Measurements from ENCODE around the gene FAM25G.
A peak's percentile ranks its signal among the peaks of the same experiment; 100 is the strongest.
"Not testable (repeated sequence)": the region's sequence is repeated elsewhere in the genome, so short reads cannot be mapped to it uniquely, and the experiment has no call there.

Gene FAM25G

DNA sequence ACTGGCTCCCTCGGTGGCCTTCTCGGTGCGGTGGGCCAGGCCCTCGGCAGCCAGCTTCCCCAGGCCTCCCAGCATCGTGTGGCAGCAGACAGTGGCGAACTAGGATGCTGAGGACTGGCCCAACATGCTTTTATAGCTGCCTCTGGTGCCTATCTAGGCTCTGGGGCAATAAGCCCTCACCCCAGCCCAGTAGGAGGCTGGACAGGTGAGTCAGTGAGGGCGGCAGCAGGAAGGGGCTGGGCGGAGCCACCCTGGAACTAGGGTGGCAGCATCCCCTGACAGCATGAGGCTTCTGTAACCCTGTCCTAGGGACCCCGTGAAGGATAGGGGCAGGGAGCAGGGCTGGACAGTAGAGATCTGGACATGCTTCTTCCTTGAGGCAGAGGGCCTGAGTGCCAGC lies at the start of gene FAM25G:
Gene FAM25G (minus strand): TSS at position 101 of the 400 bp plus-strand sequence. CDS start 26 bp downstream, at position 75.
- in situ Hi-C loops (cut with HindIII; ENCODE audit: low sequenced_read_pairs); H3K4me3 ChIP-seq (ENCODE audit: low read depth, low read length); DNase-seq (ENCODE audit: low read depth): not testable (repeated sequence)

DNA sequence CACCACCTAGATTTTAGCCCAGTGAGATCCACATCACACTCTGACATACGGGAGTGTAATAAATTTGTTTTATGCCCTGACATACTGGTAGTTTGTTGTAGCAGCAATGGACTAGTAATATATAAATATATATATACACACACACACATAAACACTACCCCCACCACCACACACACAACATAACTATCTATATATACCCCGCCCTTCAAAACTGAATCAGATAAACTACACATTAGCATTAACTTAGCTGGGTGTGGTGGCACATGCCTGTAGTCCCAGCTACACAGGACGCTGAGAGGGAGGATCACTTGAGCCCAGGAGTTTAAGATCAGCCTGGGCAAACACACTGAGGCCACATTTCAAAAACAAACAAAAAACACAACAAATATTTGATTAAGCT lies 44.9 kb upstream of the FAM25G start:
- H3K4me3 ChIP-seq (ENCODE audit: low read depth, low read length); DNase-seq (ENCODE audit: low read depth); in situ Hi-C loops (cut with HindIII; ENCODE audit: low sequenced_read_pairs): not testable (repeated sequence)

DNA sequence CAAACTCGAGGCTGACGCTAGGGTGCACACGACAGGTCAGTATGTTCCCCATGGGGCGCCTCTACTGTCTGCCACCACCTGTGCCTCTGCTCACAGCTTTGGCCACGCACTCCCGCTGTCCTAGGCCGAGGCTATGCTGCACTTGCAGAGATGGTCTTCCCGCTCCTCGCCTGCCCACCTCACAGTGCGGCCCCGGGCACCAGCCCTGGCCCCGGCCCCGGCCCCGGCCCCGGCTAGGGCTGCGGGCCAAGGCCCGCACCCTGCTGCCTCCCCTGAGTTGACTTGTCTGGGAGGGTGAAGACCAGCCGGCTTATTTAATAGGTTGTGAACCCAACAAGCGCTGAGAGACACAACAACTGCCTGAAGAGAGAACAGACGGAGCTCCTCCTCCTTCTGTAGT lies 32.0 kb upstream of the FAM25G start, which contains the start of gene AGAP9:
Gene AGAP9 (minus strand): TSS at position 164 of the 400 bp plus-strand sequence. CDS start 112 bp downstream, at position 52.
- in situ Hi-C loops (cut with HindIII; ENCODE audit: low sequenced_read_pairs); H3K4me3 ChIP-seq (ENCODE audit: low read depth, low read length); DNase-seq (ENCODE audit: low read depth): not testable (repeated sequence)

DNA sequence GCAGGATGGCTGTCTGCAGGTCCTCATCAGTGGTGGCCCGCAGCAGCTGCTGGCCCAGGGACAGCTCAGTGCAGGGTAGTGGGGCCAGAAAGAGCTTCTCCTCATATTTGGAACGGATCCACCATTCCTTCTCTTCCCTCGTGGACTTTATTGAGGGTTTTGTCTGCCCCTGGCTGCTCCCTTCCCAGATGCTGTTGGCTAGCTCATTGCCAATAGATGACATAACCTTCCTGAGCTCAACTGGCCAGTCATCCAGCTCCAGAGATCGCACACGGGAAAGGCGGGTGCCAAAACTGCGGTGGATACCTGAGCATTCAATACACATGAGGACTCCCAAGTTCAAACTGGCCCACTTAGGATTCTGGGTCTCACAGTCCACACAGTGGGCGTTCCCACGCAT lies 10.8 kb upstream of the FAM25G start:
- in situ Hi-C loops (cut with HindIII; ENCODE audit: low sequenced_read_pairs); DNase-seq (ENCODE audit: low read depth); H3K4me3 ChIP-seq (ENCODE audit: low read depth, low read length): not testable (repeated sequence)

DNA sequence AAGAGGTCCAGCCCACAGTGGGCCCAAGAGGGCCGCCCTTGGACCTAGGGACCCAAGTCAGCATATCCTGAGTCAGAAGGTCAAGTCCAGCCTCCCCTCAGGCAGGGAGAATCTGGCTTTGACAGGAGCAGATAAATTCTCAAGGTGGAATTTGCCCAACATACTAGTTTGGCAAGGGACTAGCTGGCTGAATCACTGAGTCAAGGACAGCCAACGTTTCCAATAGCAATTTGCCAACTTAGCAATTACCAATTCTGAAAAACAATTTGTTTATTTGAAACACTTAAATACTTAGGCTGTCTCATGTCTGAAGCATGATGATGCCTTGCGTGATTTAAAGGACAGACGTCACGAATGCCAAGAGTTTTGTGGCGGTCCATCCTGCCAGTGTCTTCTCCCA lies 2.7 kb upstream of the FAM25G start:
- in situ Hi-C loops (cut with HindIII; ENCODE audit: low sequenced_read_pairs); H3K4me3 ChIP-seq (ENCODE audit: low read depth, low read length); DNase-seq (ENCODE audit: low read depth): not testable (repeated sequence)

DNA sequence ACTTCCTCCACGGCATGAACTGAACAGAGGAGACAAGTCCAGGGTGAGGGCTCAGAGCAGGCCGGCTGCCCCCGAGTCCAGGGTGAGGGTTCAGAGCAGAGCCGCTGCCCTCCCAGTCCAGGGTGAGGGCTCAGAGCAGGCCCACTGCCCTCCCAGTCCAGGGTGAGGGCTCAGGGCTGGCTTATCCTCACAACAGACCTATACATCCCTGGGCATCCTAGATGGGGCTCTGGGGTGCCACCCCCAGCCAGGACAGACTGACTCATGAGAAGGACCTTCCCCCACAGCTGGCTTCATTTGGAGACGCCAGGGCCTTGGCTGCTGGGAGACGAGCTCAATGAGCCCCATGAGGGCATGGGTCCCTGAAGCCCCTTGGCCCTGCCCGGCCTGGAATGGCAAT lies 1.9 kb downstream of the FAM25G start:
- in situ Hi-C loops (cut with HindIII; ENCODE audit: low sequenced_read_pairs); DNase-seq (ENCODE audit: low read depth): not testable (repeated sequence)

DNA sequence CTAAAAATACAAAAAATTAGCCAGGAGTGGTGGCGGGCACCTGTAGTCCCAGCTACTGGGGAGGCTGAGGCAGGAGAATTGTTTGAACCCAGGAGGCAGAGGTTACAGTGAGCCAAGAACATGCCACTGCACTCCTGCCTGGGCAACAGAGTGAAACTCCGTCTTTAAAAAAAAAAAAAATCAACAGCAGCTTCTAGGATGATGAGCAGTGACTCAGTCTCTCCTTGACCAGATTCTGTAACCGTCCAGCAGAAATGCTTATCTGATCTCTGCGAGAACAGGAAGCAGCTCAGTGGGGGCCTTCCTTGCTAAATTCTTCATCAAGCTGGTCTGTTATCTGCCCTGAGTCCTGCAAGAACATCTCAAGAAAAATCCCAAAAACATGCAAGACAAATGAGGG lies 5.6 kb downstream of the FAM25G start:
- in situ Hi-C loops (cut with HindIII; ENCODE audit: low sequenced_read_pairs); DNase-seq (ENCODE audit: low read depth); H3K4me3 ChIP-seq (ENCODE audit: low read depth, low read length): not testable (repeated sequence)

More for the DNA sequence above, 1.9 kb downstream of the FAM25G start:
- H3K4me3 ChIP-seq (ENCODE audit: low read depth, low read length): not testable (repeated sequence)

DNA sequence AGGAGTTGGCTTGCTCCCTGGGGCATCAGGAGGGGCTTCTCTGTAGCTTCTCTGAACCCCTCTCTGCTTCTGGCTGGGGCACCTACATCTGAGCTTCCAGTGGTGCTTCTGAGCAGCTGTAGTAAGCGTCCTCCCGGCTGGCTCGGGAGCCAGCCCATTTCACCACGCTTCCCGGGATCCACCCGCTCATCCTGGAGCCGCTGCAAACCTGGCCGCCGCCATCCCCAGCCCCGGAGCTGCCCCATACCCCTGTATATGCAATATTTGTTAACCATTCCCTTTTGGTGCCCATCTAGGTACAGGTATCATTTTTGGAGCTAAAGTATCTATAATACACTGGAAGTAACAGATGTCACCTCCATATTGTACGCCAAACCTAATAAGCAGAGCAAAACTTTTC lies 6.7 kb downstream of the FAM25G start:
- H3K4me3 ChIP-seq (ENCODE audit: low read depth, low read length); in situ Hi-C loops (cut with HindIII; ENCODE audit: low sequenced_read_pairs); DNase-seq (ENCODE audit: low read depth): not testable (repeated sequence)

DNA sequence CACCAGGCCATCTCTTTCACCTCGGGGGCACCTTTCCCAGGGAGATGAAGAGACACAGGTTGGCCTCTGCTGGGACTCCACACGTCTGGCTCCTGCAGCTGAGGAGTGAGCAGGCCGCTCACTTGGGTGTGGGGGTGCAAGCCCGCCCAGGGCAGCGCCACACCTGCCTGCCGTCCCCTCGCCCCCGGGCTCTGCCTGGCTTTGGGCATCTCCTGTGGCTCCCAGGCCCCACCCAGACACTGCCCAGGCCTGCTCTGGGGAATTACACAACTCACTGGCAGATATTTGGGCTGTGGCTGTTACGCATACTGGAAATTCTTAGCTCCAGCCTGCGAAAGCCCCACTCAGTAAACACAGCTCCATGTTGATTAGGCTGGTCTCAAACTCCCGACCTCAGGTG lies 7.6 kb downstream of the FAM25G start, which contains the start of gene ANXA8:
Gene ANXA8 (minus strand): TSS at position 193 of the 400 bp plus-strand sequence. CDS start 182 bp downstream, at position 11.
- DNase-seq (ENCODE audit: low read depth); in situ Hi-C loops (cut with HindIII; ENCODE audit: low sequenced_read_pairs); H3K4me3 ChIP-seq (ENCODE audit: low read depth, low read length): not testable (repeated sequence)

DNA sequence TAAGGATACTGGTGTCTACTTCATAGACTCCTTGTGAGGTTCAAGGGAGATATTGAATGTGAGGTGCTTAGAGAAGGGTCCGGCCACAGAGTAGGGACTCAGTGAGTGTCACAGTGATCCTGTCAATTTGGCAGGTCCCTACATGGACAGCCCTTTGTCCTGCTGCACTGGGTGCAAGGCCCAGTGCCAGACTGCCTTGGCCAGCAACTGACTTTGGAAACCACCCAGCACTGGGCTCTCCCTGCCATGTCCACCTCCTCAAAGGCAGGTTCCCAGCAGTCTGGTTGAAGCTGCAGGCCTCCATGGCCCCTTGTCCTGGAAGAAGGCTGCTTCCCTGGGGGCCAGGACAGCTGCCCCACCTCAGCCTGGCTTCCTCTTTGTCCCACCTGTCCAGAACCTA lies 9.1 kb downstream of the FAM25G start:
- DNase-seq (ENCODE audit: low read depth); in situ Hi-C loops (cut with HindIII; ENCODE audit: low sequenced_read_pairs): not testable (repeated sequence)

DNA sequence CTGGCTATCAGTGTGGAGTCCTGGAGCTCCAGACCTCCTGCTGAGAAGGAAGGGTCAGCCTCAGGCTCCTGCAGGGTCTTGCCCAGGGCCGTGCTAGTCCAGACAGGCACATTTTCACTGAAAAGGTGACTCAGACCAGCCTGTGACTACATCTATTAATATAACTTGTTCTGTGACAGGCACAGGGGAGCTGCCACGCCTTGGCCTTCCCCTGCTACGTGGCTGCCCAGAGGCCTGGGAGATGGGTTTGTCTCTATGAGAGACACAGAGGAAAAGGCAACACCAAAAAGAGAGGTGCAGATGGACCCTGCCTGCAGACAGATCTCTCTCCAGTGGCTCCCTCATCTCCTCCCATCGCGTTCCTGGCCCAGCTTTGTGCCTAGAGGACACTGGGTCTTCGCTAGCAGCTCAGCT lies 9.7 kb downstream of the FAM25G start:
- DNase-seq (ENCODE audit: low read depth); in situ Hi-C loops (cut with HindIII; ENCODE audit: low sequenced_read_pairs); H3K4me3 ChIP-seq (ENCODE audit: low read depth, low read length): not testable (repeated sequence)

More for the DNA sequence above, 9.1 kb downstream of the FAM25G start:
- H3K4me3 ChIP-seq (ENCODE audit: low read depth, low read length): not testable (repeated sequence)

DNA sequence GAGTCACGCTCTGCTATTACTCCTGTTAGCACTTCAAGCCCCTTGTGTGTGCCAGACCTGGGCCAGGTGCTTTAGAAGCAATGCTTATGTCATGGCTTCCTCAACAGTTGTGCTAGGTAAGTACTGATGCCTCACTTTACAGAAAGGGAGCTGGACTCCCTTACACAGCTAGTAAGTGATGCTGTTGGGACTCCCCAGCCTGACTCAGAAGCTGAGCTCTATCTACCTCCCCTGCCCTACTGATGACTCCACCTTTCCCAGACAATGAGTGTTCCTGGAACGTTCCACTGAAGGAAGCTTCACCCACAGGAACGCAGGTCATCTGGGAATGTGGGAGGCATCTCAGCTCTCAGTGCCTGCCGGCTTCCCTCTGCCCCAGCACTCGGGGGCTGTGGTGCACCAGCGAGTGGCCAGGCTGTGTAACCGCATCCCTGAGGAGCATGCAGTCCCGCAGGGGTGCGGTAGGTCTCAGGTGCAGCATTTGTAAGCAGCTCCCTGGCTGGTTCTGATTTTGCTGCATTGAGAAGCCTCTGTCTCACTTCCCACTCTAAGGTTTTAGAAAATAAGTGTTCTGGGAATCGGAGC lies 10.2 kb downstream of the FAM25G start:
- DNase-seq (ENCODE audit: low read depth): peak; percentile 29
- in situ Hi-C loops (cut with HindIII; ENCODE audit: low sequenced_read_pairs); H3K4me3 ChIP-seq (ENCODE audit: low read depth, low read length): not testable (repeated sequence)

DNA sequence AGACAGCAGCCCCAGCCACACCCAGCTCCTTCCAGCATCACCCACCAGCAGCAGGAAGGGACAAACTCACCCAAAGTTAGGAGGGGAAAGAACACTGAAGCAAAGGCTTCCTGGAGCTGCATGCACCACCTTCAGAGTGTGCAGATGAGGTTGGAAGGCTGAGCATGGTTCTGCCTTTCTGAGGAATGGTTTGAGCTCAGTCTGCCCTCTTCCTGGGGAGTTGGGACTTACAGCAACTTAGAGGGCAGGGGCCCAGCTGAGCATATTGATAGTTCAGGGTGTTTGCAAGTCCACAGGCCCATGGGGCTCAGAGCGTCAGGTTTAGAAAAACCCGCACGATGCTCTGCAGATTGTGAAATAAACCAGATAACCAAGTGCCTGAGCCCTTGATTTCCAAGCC lies 11.4 kb downstream of the FAM25G start:
- in situ Hi-C loops (cut with HindIII; ENCODE audit: low sequenced_read_pairs); H3K4me3 ChIP-seq (ENCODE audit: low read depth, low read length); DNase-seq (ENCODE audit: low read depth): not testable (repeated sequence)

DNA sequence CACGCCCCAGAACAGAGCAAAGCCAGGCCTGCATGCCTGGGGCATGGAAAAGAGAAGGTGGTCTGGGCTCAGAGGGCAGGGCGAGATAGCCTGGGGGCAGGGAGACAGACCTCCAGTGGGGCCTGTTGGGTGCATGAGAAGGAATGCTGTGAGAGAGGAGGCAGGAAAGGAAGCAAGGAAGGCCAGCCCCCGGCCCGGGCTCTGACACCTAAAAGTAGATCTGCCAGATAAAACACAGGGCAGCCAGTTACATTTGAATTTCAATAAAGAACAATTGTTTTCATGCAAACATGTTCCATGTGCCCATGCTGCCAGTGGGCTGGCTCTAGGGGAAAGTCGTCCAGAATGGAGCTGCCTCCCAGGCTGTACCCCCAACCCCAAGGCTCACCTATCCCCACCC lies 13.4 kb downstream of the FAM25G start:
- in situ Hi-C loops (cut with HindIII; ENCODE audit: low sequenced_read_pairs); DNase-seq (ENCODE audit: low read depth): not testable (repeated sequence)

DNA sequence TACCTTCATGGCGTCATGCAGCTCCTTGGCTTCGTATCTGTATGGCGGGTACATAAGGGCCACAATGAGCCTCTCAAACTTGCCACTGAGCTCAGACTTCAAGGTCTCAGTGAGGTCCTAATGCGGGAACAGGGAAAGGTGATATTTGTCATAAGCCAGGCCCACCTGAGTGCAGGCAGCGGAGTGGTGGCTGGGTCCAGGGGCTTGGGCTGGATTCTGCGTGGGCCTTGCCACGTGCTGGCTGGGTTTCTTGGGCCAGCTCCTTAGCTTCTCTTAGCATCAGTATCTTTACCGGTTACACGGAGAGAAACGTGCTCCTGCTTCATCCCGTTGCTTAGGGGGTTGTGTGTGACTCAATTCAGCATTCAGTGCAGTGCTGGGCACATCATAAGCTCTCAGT lies 14.4 kb downstream of the FAM25G start:
- in situ Hi-C loops (cut with HindIII; ENCODE audit: low sequenced_read_pairs); DNase-seq (ENCODE audit: low read depth); H3K4me3 ChIP-seq (ENCODE audit: low read depth, low read length): not testable (repeated sequence)

More for the DNA sequence above, 13.4 kb downstream of the FAM25G start:
- not testable (repeated sequence) for H3K4me3 ChIP-seq (ENCODE audit: low read depth, low read length)

DNA sequence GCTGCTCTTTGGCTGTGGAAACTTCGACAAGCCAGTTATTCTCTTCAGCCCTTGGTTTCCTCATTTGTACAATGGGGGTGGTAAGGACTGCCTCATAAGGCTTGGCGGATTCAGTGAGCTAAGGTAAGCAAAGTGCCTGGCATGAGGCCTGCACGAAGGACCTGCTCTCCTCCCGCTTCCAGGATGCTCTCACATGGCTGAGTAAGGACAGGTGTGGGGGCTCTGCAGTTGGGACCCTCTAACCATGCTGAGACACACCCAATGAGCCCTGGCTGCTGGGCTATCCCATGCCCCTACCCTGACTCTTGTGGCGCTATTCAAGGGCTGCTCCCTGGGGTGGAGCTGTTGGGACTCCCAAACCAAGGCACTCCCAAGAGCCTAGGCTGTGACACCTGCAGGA lies 16.4 kb downstream of the FAM25G start:
- DNase-seq (ENCODE audit: low read depth); H3K4me3 ChIP-seq (ENCODE audit: low read depth, low read length); in situ Hi-C loops (cut with HindIII; ENCODE audit: low sequenced_read_pairs): not testable (repeated sequence)

DNA sequence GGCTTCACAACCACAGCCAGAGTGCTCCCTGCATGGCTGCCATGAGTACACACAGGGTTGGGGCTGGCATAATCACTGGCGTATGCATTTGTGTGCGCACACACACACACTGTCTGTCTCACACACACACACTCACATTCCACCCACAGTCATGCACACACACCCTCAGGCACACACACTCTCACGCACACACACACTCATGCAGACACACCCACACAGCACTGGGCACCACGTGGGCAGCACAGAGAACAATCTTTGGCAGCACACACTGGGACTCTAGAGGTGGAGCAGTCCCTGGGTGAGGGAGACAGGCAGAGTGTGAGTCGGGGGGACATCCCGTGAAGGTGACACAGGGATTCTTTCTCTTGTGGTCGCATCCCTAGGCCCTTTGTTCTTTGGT lies 18.0 kb downstream of the FAM25G start:
- in situ Hi-C loops (cut with HindIII; ENCODE audit: low sequenced_read_pairs); H3K4me3 ChIP-seq (ENCODE audit: low read depth, low read length); DNase-seq (ENCODE audit: low read depth): not testable (repeated sequence)

DNA sequence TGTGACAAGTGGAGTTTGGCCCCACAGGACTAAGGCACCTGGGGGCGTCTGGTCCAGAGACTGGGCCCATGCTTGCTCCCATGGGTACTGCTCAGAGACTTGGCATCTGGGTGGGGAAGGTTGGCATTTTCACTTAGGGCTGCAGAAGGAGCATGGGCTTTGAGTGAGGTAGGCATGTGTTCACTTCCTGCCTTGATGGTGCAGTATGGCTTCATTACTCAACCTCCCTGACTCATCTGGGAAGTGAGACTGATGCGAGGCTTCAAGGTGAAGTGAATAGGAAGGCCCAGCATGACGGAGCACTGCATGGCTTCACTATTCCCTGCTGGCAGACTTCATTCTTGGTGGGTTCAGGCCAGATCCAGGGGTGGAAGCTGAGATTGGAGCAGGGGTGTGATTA lies 18.9 kb downstream of the FAM25G start:
- H3K4me3 ChIP-seq (ENCODE audit: low read depth, low read length); DNase-seq (ENCODE audit: low read depth); in situ Hi-C loops (cut with HindIII; ENCODE audit: low sequenced_read_pairs): not testable (repeated sequence)

DNA sequence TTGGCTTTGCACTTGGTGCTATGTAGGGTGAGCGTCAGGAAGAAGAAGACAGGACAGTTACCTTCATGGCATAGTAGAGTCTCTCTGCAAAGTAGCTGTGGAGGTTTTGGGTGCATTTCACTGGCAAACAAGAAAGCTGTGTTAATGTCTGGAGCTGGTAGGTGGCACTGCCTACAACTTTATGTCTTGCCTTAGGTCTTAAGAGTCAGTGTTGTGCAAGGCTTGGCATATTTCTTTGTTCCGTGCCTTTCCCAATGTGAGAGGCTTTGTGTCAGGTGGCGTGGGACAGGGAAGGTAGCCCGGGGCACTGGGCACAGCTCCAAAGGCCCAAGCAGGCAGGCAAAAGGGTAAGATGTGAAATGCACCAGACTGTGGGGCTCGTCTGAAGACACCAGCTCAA lies 19.4 kb downstream of the FAM25G start:
- in situ Hi-C loops (cut with HindIII; ENCODE audit: low sequenced_read_pairs); DNase-seq (ENCODE audit: low read depth); H3K4me3 ChIP-seq (ENCODE audit: low read depth, low read length): not testable (repeated sequence)
